Mucosa of descending colon (tissue), 3 donors: ENCODE measurements around the gene AP1AR. TPM values are rescaled to one million over a fixed set of nuclear protein-coding genes. Genes with fewer than 3 reads are reported as not detected.
"Not testable (repeated sequence)": the region's sequence is repeated elsewhere in the genome, so short reads cannot be mapped to it uniquely, and the experiment has no call there.

Experiments used
- ATAC-seq: fragments of 200-7000 bp; cut with Tn5 transposase; one replicate; pipeline ENCODE4 v1.9.1; 2020; ENCODE audit warnings: mild to moderate bottlenecking, moderate library complexity
- DNase-seq, 3 donors: peaks; one replicate each; pipeline ENCODE4 v3.0.0-alpha.2; 2020
- H3K36me3 ChIP-seq: fragments of 200-600 bp; one replicate; pipeline ENCODE4 v1.8.0; 2021; ENCODE audit warnings: low read depth, mild to moderate bottlenecking
- H3K4me1 ChIP-seq: fragments of 200-600 bp; one replicate; pipeline ENCODE4 v1.8.0; 2021; ENCODE audit warnings: low read depth, mild to moderate bottlenecking
- H3K4me3 ChIP-seq: fragments of 200-600 bp; one replicate; pipeline ENCODE4 v1.8.0; 2021; ENCODE audit warnings: mild to moderate bottlenecking
- H3K9me3 ChIP-seq: fragments of 200-600 bp; one replicate; pipeline ENCODE4 v1.8.0; 2021; ENCODE audit warnings: mild to moderate bottlenecking
- CTCF ChIP-seq: fragments of 200-600 bp; IDR thresholded peaks from one replicate; pipeline ENCODE4 v1.8.0; 2022; ENCODE audit warnings: antibody characterized with exemption, mild to moderate bottlenecking
- intact Hi-C, 2 donors: fragments of 100-400 bp; cut with DNase I in 1 of 2; cut with micrococcal nuclease in 1 of 2; formaldehyde crosslinking; loops; one replicate each; pipeline versions ENCODE4 v1.11.0 to v1.11.1; 2022; cut with DNase I, micrococcal nuclease
- total RNA-seq, 3 donors: library from RNA; stranded (reverse); fragmentation: NEBNext Ultra II Directional in 2 of 3; extraction: Animal tissue kit (Norgen Biotek cat#: 25700) in 2 of 3; gene quantifications; one replicate each; pipeline versions ENCODE4 v1.2.1 to v1.2.4, GENCODE V29; 2021 to 2023
- donor health status: DM: no; HTN: no; CAD: no; lungs with moderate emphysema.
- donor health status: DM: no; HTN: no; CAD: no.
- donor health status: DM: no; HTN: yes; CAD: no.

AP1AR gene
- total RNA-seq, 3 donors from 2014 or later: 32.3 to 51.5 (median 35.9) TPM

GRCh38 chr4:112201915-112202505 is 29.6 kb upstream of the AP1AR start:
- DNase-seq (no peak), ATAC-seq (no peak)
- H3K4me1 ChIP-seq: no peaks in the 10 kb centered on the region
- H3K4me3 ChIP-seq: no peak overlapping the region
- no peak for TF ChIP-seq CTCF
- intact Hi-C loops: no loop called here
- no peaks in the 10 kb centered on the region for H3K9me3 ChIP-seq
- no peaks in the 10 kb centered on the region for H3K36me3 ChIP-seq

- DNase-seq (no peak), ATAC-seq (no peak)
- no peaks in the 10 kb centered on the region for H3K4me1 ChIP-seq
- intact Hi-C loops: no loop called here
- no peak overlapping the region for H3K4me3 ChIP-seq
- no peaks in the 10 kb centered on the region for H3K9me3 ChIP-seq
- no peak for TF ChIP-seq CTCF
- H3K36me3 ChIP-seq: no peaks in the 10 kb centered on the region
Observed at GRCh38 chr4:112203593-112203992, 28.0 kb upstream of the AP1AR start.

- TF ChIP-seq CTCF: no peak
- H3K4me3 ChIP-seq: no peak overlapping the region
- H3K4me1 ChIP-seq: no peaks in the 10 kb centered on the region
- intact Hi-C loops: no loop called here
- no peaks in the 10 kb centered on the region for H3K36me3 ChIP-seq
- ATAC-seq (no peak), DNase-seq (no peak)
- no peaks in the 10 kb centered on the region for H3K9me3 ChIP-seq
Observed at GRCh38 chr4:112206431-112206830, 25.2 kb upstream of the AP1AR start.

- intact Hi-C loops, H3K36me3 ChIP-seq, H3K9me3 ChIP-seq, DNase-seq, H3K4me1 ChIP-seq, H3K4me3 ChIP-seq, ATAC-seq: not testable (repeated sequence)
Observed at GRCh38 chr4:112208137-112209095, 23.2 kb upstream of the AP1AR start.

GRCh38 chr4:112210777-112211176 is 20.8 kb upstream of the AP1AR start:
- DNase-seq (no peak), ATAC-seq (no peak)
- no peaks in the 10 kb centered on the region for H3K9me3 ChIP-seq
- intact Hi-C loops: no loop called here
- H3K4me1 ChIP-seq: no peaks in the 10 kb centered on the region
- TF ChIP-seq CTCF: no peak
- H3K36me3 ChIP-seq: no peaks in the 10 kb centered on the region
- no peak overlapping the region for H3K4me3 ChIP-seq

- TF ChIP-seq CTCF: no peak
- DNase-seq (peak; percentile 59 to 61 (median 61)), ATAC-seq (peak; percentile 88)
- intact Hi-C loops: no loop called here
- no peaks in the 10 kb centered on the region for H3K9me3 ChIP-seq
- no peaks in the 10 kb centered on the region for H3K4me1 ChIP-seq
- no peaks in the 10 kb centered on the region for H3K36me3 ChIP-seq
- H3K4me3 ChIP-seq: no peak overlapping the region
Observed at GRCh38 chr4:112213091-112213490, 18.5 kb upstream of the AP1AR start.
